Thoracic aorta (tissue), 2 donors: Measurements from ENCODE around the gene RRP8. TPM values are rescaled to one million over a fixed set of nuclear protein-coding genes. Genes with fewer than 3 reads are reported as not detected.

Source experiments
- ATAC-seq: fragments of 150-250 bp; one replicate; pipeline ENCODE4 v1.8.0; 2017; ENCODE audit warnings: low read depth; ENCODE audit not compliant: insufficient number of reproducible peaks, low FRiP score
- DNase-seq: peaks from one replicate; pipeline ENCODE4 v3.0.0-alpha.2; 2020; ENCODE audit warnings: low spot score
- H3K27ac ChIP-seq, 2 donors: fragments of 200-600 bp; sonication (generic); 1 replicate in 1 of 2; 2 replicates in 1 of 2; pipeline ENCODE4 v1.5.1; 2016; ENCODE audit warnings: mild to moderate bottlenecking in 2 of 2, moderate library complexity in 2 of 2
- H3K27me3 ChIP-seq: fragments of 200-600 bp; sonication (generic); replicated peaks from 2 replicates; pipeline ENCODE4 v1.6.0; 2016; ENCODE audit warnings: mild to moderate bottlenecking; ENCODE audit not compliant: insufficient read depth
- H3K36me3 ChIP-seq: fragments of 200-600 bp; sonication (generic); one replicate; pipeline ENCODE4 v1.5.1; 2016
- H3K4me1 ChIP-seq, 2 donors: fragments of 200-600 bp; sonication (generic); 1 replicate in 1 of 2; 2 replicates in 1 of 2; pipeline versions ENCODE4 v1.5.1 to v1.6.0; 2016; ENCODE audit warnings: low read depth in 2 of 2, mild to moderate bottlenecking in 1 of 2; ENCODE audit not compliant: control insufficient read depth in 1 of 2
- H3K4me3 ChIP-seq: fragments of 200-600 bp; sonication (generic); 2 replicates; pipeline ENCODE4 v1.5.1; 2016; ENCODE audit warnings: mild to moderate bottlenecking
- H3K9me3 ChIP-seq: fragments of 200-600 bp; sonication (generic); 2 replicates; pipeline ENCODE4 v1.5.1; 2016
- CTCF ChIP-seq: fragments of 200-600 bp; sonication (generic); IDR thresholded peaks from one replicate; pipeline ENCODE4 v1.5.1; 2019; ENCODE audit warnings: antibody characterized with exemption
- total RNA-seq, 2 donors: library from RNA; depleted of rRNA; stranded (reverse); fragments of >200 nt; gene quantifications; one replicate each; pipeline versions ENCODE4 v1.1.0 to v1.2.3, GENCODE V29; 2016

The RRP8 gene
- total RNA-seq, 2 donors from 2014 or later: 13.9 to 35.8 TPM

GRCh38 chr11:6565988-6566703, 37.3 kb downstream of the RRP8 start:
- no peak for ATAC-seq
- Histone ChIP-seq H3K4me3 (no peak overlapping the region), H3K9me3 (no peaks in the 10 kb centered on the region), H3K27me3 (no peaks in the 10 kb centered on the region), H3K27ac (no peak overlapping the region), H3K4me1 (peaks cover 0 to 6% of the 10 kb centered on the region in 2 donors), H3K36me3 (no peaks in the 10 kb centered on the region)
- DNase-seq: no peak
- no peak for TF ChIP-seq CTCF

GRCh38 chr11:6565325-6565724, 38.1 kb downstream of the RRP8 start:
- no peaks in the 10 kb centered on the region for H3K36me3 ChIP-seq
- H3K9me3 ChIP-seq: no peaks in the 10 kb centered on the region
- no peak overlapping the region for H3K4me3 ChIP-seq
- no peak overlapping the region for H3K27ac ChIP-seq
- no peaks in the 10 kb centered on the region for H3K27me3 ChIP-seq
- no peak for ATAC-seq
- DNase-seq: no peak
- peaks cover 0 to 6% of the 10 kb centered on the region in 2 donors for H3K4me1 ChIP-seq
- no peak for TF ChIP-seq CTCF

GRCh38 chr11:6563667-6564066, 39.7 kb downstream of the RRP8 start:
- H3K27me3 ChIP-seq: no peaks in the 10 kb centered on the region
- H3K36me3 ChIP-seq: no peaks in the 10 kb centered on the region
- DNase-seq (no peak), ATAC-seq (no peak)
- no peak for TF ChIP-seq CTCF
- H3K27ac ChIP-seq: no peak overlapping the region
- peaks cover 0 to 3% of the 10 kb centered on the region in 2 donors for H3K4me1 ChIP-seq
- H3K9me3 ChIP-seq: no peaks in the 10 kb centered on the region
- no peak overlapping the region for H3K4me3 ChIP-seq

DNA sequence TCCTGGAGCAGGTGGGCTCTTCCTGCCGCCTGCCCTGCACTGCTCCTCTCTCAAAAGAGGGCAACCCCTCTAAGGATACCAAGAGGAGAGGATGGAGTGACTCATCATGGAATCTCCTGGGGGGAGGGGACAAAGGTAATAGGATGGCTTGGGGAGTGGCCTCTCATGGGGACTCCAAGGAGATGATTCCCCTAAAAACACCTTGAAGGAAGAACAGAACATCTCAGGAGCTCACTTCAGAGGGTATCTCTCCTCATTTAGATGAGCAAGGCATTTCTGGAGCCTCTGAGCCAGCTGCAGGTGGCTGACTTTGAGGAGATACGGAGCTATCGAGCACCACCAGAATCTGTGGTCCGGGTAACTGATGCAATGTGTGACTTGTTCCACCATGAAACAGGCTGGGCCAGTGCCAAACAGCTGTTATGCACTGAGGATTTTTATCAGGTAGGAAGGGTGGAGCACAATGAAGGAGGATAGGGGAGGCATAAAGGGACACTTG, 40.2 kb downstream of the RRP8 start:
- Histone ChIP-seq H3K4me3 (no peak overlapping the region), H3K36me3 (no peaks in the 10 kb centered on the region), H3K4me1 (no peaks in the 10 kb centered on the region), H3K27ac (no peak overlapping the region), H3K27me3 (no peaks in the 10 kb centered on the region), H3K9me3 (no peaks in the 10 kb centered on the region)
- no peak for DNase-seq
- no peak for ATAC-seq
- no peak for TF ChIP-seq CTCF

DNA sequence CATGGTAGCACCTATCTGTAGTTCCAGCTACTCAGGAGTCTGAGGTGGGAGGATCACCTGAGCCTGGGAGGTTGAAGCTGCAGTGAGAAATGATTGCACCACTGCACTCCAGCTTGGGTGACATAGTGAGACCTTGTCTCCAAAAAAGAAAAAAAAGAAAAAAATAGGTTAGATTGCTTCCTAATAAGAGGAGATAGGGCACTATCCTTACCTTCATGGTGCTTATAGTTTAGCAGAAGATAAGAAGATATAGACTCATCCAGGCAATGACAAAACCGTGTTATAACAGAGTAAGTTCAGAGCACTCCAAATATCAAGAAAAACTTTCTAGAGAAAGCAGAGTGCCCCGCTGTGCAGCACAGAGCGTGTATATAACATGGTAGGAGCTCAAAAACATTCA, 42.1 kb downstream of the RRP8 start:
- no peak for ATAC-seq
- TF ChIP-seq CTCF: no peak
- Histone ChIP-seq H3K4me3 (no peak overlapping the region), H3K27me3 (no peaks in the 10 kb centered on the region), H3K4me1 (no peaks in the 10 kb centered on the region), H3K27ac (no peak overlapping the region), H3K9me3 (no peaks in the 10 kb centered on the region), H3K36me3 (peaks cover 5% of the 10 kb centered on the region)
- DNase-seq: no peak
